GM19328 (cell line): ENCODE results near the gene ST8SIA2.
"Not testable (repeated sequence)": the region's sequence is repeated elsewhere in the genome, so short reads cannot be mapped to it uniquely, and the experiment has no call there.

ENCODE experiments used
- ATAC-seq: cut with Tn5 transposase; IDR thresholded peaks from one replicate; pipeline ENCODE4 v1.9.1; 2021; ENCODE audit warnings: mild to moderate bottlenecking, moderate library complexity; ENCODE audit not compliant: unreplicated experiment

ST8SIA2 gene

DNA sequence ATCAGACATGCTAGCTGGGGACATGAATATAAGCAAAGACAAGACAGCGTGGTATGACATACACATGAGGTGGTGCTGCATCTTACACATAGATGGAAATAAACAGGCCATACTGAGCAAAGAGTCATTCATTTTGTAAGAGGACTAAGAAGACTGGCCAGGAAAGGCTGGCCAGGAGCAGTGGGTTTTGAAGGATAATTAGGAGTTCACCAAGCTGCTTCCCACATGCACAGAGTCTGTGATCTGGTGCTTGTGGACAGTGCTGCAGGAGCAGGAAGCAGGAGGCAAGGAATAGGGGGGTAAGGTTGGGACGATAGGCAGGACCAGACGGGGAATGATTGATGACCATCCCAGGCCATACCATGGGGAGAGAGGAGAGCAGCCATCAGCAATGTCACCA lies 41.5 kb downstream of the ST8SIA2 start:
- ATAC-seq: no peak

DNA sequence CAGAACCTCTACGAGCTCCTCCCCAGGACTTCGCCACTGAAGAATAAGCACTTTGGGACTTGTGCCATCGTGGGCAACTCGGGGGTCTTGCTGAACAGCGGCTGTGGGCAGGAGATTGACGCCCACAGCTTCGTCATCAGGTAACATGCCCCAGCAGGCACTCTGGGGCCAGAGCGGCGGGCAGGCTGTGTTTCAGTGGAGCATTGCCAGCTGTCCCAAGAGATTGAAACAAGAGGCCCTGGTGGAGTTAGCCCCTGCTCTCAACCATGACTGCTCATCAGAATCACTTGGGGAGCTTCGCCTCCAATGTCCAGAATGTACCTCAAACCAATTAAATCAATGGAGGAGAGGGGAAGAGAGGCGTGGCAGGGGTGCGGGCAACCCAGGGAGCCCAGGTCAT lies 44.8 kb downstream of the ST8SIA2 start:
- no peak for ATAC-seq

DNA sequence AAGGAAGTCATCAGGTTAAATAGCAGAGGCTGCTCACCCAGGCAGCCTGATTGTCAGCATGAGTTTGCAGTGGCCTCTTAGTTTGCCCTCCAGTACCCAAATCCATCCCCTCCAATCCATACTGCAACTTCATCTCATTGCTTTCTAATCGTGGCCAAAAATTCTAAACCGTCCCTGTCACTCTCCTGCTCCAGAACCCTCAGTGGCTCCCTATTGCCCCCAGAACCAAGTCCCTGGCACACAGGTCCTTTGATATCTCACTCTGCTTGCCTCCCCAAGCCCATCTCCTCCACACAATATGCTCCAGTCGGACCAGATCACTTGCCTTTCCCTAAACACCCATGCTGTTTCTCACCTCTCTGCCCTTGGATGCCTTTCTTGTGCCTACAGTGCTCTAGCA lies 49.7 kb downstream of the ST8SIA2 start:
- no peak for ATAC-seq

DNA sequence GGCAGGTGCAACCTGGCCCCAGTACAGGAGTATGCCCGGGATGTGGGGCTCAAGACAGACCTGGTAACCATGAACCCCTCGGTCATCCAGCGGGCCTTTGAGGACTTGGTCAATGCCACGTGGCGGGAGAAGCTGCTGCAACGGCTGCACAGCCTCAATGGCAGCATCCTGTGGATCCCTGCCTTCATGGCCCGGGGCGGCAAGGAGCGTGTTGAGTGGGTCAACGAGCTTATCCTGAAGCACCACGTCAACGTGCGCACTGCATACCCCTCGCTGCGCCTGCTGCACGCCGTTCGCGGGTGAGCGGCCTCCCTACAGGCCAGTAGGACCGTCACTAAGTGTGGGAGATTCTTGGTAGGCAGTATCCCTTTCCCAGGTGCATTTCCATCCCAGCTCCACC lies 51.0 kb downstream of the ST8SIA2 start:
- ATAC-seq: no peak

DNA sequence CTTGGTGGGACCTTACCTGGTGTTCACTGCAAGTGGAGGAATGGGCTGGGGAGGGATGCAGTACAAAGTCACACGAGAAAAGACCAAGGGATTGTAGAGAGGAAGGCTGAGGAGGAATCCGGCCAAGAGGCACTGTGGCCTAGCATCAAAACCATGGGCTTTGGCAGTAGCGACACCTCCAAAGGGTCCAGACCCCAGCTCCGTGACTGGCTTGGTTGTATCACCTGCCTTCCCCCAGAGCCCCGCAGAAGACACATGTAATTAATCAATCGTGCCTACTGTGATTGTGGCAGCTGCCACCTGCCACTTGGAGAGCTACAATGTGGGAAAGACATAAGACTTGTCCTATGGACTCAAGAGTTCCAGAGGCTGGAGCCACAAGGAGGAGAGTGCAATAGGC lies 54.7 kb downstream of the ST8SIA2 start:
- ATAC-seq: no peak

DNA sequence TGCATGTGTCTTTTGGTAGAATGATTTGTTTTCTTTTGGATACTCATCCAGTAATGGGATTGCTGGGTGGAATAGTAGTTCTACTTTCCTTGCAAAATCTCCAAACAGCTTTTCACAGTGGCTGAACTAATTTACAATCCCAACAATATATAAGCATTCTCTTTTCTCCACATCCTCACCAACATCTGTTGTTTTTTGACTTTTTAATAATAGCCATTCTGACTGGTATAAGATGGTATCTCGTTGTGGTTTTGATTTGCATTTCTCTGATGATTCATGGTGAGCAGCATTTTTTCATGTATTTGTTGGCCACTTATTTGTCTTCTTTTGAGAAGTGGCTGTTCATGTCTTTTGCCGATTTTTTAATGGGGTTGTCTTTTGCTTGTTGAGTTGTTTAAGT lies 55.8 kb downstream of the ST8SIA2 start:
- no peak for ATAC-seq

DNA sequence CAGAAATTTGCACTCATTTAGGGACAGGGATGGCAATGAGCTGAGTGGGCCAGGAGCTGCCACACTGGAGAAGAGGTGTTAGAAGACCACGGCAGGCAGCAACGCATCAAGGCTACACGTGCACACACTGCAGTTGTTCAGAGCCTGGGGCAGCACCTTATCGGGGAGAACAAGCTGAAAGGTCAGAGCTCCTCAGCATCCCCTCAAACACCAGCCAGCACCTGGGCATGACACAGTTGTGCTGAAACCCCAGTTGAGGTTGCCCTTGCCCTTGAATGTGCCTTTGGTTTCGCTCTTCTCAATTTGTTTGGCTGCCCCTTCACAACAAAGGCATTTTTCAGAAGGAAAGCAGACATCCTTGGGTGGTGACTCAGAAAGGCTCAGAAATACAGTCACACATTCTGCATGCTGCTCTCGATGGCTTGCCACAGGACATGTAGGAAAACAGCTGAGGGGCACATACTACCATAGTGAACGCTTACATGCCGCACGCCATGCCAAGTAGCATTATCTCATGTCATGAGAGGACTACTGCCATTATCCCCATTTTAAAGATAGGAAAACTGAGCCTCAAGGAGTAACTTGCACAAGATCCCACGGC lies 57.6 kb downstream of the ST8SIA2 start:
- no peak for ATAC-seq

DNA sequence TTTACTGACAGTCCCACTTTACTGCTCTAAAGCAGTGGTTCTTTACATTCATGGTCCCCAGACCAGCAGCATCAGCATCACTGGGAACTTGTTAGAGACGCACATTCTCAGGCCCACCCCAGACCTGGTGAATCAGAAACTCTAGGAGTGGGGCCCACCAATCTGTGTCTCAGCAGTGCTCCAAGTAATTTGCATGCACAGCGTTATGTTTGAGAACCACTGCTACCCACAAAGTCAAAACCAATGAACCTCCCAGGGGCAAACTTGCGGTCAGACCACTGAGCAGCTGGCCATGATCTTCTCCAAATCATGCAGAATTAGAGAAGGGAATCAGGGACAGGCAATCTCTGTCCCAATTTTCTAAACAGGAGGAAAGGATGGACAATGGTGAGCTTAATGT lies 58.5 kb downstream of the ST8SIA2 start:
- no peak for ATAC-seq

DNA sequence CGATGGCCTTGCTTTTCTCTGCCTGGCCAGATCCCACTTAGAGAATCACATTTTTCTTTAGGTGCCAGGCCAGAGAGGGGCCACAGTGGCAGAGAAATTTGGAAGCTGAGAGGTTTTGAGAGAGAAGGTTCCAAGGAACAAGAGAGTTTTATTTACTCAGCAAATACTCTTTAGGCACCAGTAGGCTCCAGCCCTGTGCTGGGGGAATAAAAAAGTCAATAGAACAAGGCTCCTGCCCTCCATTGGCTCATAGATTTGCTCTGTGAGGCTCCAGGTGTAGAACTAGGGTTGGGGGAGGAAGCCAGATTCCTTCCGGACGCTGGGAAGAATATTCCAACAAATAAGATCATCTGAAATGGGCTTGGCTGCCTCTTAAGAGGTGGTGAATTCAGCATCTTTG lies 59.9 kb downstream of the ST8SIA2 start:
- no peak for ATAC-seq

DNA sequence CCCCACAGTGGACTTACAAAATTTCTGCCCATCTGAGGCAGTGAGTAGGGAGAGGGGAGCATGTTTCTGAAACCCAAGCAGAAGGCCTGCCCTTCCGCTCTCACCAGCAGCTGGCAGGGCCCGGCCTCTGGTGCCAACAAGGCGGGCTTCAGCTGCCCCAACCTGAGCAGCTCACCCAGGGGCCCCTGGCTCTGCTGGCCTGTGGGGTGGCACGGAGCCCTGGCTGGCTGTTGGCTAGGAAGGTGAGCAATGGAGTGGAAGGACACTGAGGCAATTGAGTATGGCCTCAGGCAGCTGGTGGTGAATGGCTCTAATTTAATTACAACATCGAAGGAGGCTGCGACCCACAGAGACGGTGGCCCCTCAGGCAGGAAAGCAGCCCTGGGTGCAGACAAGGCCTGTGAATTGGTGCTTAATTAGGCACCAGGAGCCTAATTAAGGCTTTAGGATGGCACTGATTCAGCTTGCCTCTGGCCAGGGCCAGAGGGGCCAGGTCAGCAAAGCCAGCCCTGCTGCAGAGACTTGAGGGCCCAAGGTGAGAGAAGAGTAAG lies 60.9 kb downstream of the ST8SIA2 start:
- ATAC-seq: no peak

DNA sequence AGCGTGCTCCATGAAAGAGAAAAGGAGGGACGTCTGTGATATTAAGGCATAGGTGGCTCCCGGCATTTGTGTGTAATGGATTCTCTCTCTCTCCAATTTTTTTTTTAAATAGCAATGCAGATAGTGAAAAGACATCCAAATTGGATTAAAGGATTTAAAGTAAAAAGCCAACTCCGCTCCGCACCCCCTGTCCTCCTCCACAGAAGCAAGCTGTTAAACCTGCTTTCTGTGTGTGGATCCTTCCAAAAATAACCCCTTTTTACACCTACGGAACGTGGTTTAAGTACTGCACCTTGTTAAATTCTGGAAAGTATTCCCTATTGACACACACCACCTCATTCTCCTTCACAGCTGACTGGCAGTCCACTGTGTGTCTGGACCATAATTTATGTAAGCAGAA lies 61.6 kb downstream of the ST8SIA2 start:
- ATAC-seq: no peak

DNA sequence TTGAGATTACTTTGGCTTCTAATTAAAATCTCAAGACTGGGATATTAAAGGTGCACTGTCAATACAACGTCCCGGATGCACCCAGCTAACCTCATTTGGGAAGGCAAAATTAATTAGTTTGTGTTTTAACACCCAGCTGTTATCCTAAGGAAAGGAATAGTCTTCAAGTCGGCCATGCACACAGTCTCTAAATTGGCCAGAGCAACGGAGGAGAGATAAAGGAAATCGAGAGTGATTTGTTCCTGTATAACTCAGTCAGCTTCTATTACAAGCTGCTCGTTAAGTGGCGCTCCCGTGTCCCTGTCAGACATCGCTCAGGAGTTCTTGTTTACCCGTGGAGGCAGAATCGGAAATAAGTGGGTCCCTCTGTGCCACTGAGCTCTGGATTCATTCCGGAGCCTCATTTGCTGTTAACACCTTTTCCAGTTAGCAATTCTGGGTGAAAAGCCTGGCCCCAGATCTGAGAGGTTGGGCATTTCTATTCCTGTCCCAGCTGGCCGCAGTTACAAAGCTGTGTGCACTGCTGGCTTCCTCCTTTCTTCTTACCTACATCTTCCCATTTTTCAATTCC lies 63.9 kb downstream of the ST8SIA2 start:
- ATAC-seq: no peak

DNA sequence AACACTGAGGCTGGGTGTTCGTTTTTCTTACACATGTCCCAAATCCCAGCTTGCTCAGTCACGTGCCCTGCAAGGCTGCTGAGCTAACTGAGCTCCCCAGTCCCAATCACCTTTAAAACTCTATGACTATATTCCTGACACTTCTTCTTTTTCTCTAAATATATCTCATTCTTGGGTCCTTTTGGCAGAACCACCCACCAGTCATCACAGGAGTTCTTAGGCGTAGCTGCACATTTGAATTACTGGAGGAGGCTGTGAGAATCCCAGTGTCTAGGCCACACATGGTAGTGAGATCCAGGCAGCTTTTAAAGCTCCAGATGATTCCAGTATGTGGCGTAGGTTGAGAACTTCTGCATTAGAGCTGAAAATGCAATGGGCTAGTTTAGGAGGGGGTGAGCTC lies 66.3 kb downstream of the ST8SIA2 start:
- ATAC-seq: no peak

DNA sequence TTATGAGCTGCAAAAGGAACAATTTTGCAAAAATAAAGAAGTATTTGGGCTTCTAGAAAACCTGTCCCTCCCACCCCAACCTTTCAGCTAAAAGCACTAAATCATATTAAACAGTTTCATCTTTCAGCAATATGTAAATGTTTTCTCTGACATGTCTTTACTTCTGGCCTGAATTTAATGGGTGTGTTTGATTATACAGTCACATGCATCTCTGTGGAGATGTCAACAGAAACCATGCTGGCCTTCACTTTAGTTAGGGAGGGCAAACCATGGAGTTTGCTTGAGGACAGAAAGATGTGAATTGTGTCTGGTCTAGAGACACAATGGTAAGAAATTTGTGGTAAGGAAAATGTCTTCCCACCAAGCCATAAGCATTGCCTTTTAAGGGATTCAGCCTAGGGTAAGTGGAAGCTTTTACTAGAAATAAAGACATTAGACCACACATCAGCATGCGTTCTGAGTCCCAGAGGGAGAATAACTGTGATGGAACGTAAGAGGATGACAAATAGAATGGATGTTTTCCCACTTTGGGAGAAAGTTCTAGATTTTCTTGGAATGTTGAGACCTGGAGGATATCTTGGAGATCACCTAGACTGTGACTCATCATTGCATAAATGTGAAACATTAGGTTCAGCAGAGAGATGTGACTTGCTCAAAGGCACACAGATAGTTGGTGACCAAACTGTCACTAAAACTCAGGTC lies 68.9 kb downstream of the ST8SIA2 start:
- no peak for ATAC-seq

DNA sequence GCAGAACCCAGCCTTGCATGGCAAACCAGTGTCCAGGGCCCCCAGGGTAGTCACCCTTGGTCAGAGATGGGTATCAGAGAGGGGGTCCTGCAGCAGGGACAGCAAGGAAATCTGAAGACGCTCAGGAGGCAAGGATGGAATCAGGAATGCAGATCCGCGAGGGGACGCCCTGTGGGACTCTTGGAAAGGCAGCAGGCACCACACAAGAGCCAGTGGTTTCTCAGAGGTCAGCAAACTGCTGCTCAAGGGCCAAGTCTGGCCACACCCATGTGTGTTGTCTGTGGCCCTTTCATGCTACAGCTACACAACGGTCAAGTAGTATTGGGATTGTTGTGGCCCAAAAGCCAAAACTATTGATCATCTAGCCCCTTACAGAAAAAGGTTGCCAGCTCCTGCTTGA lies 69.7 kb downstream of the ST8SIA2 start:
- no peak for ATAC-seq

DNA sequence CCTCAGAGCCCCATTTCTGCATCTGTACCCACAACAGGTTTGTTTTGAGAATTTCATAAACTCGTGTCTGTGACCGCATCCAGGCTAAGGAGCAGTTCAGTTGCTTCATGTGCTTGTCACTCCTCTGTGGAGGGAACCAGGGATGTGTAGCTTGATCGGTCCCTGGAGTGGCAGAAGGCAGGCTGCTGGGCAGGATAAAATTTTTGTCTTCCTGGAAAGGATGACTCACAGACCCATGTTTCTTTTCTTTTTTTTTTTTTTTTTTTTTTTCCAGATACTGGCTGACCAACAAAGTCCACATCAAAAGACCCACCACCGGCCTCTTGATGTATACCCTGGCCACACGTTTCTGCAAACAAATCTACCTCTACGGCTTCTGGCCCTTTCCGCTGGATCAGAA lies 70.1 kb downstream of the ST8SIA2 start:
- no peak for ATAC-seq

DNA sequence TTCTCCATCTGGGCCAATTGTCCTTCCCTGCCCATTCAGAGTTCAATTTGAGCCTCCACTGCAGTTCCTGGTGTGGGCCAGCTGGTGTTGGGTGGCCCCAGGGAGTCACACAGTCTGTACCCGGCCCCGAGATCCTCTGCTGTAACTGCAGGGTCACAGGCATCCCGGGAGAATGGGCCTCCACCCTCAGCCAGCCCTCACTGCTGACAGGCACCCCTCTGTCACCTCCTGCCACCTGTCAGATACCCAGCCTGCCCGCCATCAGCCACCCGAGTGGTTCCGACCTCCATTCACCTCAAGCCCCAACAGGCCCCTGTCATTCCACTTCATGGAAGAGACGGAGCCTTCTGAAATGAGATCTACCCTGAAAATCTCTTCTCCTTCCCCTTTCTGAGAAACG lies 73.2 kb downstream of the ST8SIA2 start:
- ATAC-seq: no peak

DNA sequence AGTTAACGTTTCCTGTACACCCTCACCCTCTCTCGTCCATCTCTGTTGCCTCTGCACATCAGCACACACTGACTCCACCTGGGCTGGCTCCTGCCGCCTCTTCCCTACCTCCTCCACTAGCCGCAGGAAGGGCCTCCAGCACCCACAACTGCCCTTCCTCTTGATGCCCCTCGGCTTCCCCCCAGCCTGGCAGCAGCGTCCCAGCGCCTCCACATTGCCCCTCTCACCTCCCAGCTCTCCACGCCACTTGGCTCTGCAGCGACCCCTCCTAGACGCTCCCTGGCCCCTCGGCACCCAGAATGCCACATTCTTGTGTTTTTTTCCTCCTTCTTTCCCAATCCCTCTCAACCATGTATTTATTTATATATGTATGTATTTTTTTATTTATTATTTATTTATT lies 73.6 kb downstream of the ST8SIA2 start:
- no peak for ATAC-seq

DNA sequence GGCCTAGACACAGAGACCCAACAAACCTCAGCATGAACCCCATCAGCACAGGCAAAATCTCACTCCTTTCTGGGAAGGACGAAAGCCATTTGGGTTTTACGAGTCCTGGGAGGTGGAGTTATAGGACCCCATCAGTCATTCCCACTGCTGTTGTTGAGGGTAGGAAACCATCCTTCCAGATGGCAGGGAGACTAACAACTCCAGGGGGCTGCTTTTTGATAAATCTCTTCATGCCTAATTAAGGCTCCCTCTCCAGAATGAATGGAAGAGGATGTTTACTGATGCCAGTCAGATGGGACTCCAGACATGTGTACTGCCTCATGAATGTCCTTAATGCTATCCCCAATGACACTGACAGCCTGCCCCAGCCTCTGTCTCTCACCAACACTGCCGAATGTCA lies 75.3 kb downstream of the ST8SIA2 start:
- no peak for ATAC-seq

DNA sequence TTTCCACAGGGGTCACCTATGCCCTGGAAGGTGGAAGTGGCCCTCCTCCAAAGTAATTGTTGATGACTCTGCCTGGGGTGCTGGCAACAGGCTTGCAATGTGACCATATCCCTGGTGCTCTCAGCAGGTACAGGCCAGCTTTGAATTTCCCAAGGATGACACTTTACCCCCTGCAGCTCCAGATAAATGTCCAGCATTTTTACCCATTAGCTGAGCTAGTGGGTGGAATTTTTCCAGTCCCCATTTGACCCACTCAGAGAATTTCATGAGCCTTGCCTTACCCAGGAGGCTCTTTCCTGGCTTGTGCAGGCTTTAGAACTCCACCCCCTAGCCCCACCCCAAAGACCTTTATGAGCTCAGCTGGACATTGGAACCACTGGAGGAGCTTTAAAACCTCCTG lies 77.6 kb downstream of the ST8SIA2 start:
- ATAC-seq: no peak

DNA sequence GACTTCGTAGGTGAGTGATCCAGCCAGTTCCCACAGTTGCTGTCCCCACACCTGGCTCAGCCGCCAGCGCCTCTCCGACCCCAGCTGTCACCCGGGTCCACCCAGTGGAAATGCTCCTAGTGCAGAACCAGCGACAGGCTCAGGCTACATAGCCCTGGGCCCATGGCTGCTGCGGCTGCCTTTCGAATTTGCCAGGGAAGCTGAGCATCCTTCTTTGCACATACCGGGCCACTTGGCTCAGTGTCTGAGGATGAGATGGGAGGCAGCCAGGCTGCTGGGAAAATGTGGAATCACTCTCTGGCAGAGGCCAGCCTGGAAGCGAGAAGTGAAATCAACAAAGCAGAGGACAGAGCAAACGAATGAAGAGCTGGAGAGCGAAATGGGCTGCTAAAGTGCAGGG lies 80.1 kb downstream of the ST8SIA2 start:
- no peak for ATAC-seq

DNA sequence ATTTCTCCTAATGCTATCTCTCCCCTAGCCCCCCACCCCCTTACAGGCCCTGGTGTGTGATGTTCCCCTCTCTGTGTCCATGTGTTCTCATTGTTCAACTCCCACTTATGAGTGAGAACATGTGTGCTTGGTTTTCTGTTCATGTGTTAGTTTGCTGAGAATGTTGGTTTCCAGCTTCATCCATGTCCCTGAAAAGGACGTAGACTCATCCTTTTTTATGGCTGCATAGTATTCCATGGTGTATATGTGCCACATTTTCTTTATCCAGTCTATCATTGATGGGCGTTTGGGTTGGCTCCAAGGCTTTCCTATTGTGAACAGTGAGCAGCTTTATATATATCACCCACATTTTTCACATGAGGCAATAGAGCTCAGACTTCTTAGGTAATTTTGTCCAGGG lies 86.0 kb downstream of the ST8SIA2 start:
- not testable (repeated sequence) for ATAC-seq
